DND-41 (cell line): Measurements from ENCODE around the gene KCTD18.

Experiments
- ATAC-seq: fragments of 200-7000 bp; cut with Tn5 transposase; 3 replicates; pipeline ENCODE4 v1.9.1; 2021; ENCODE audit warnings: low read depth; ENCODE audit not compliant: insufficient read depth
- DNase-seq: peaks from one replicate; pipeline ENCODE4 v3.0.0-alpha.2; 2020
- H2AFZ ChIP-seq: 2 replicates; pipeline ENCODE4 v1.6.0; 2012; ENCODE audit warnings: low read depth, low read length
- H3K27ac ChIP-seq: 2 replicates; pipeline ENCODE4 v1.5.1; 2012; ENCODE audit warnings: low read length, inconsistent platforms
- H3K27me3 ChIP-seq: fragments of 200-600 bp; sonication (generic); 2 replicates; pipeline ENCODE4 v1.6.0; 2012; ENCODE audit warnings: low read length, mild to moderate bottlenecking, inconsistent platforms; ENCODE audit not compliant: insufficient read depth, poor library complexity
- H3K36me3 ChIP-seq: 2 replicates; pipeline ENCODE4 v1.5.1; 2012; ENCODE audit warnings: low read length, inconsistent platforms; ENCODE audit not compliant: insufficient read depth
- H3K4me1 ChIP-seq: 2 replicates; pipeline ENCODE4 v1.5.1; 2012; ENCODE audit warnings: mild to moderate bottlenecking, low read length; ENCODE audit not compliant: insufficient read depth
- H3K4me2 ChIP-seq: 2 replicates; pipeline ENCODE4 v1.6.0; 2012; ENCODE audit warnings: mild to moderate bottlenecking, moderate library complexity, low read length, inconsistent platforms; ENCODE audit not compliant: insufficient read depth
- H3K4me3 ChIP-seq, 2 experiments: fragments of 200-600 bp in 1 of 2; shearing (Covaris generic) in 1 of 2; 2 replicates each; pipeline ENCODE4 v1.5.1; 2012 to 2016; ENCODE audit warnings: inconsistent platforms in 2 of 2, low read length in 2 of 2, mild to moderate bottlenecking in 2 of 2, low read depth in 1 of 2, moderate library complexity in 1 of 2
- H3K79me2 ChIP-seq: 2 replicates; pipeline ENCODE4 v1.6.0; 2012; ENCODE audit warnings: low read length, inconsistent platforms; ENCODE audit not compliant: insufficient read depth
- H3K9ac ChIP-seq: 2 replicates; pipeline ENCODE4 v1.6.0; 2012; ENCODE audit warnings: low read depth, mild to moderate bottlenecking, inconsistent platforms, low read length, moderate library complexity
- H3K9me3 ChIP-seq: 2 replicates; pipeline ENCODE4 v1.5.1; 2012; ENCODE audit warnings: low read length, moderate library complexity, mild to moderate bottlenecking, inconsistent platforms; ENCODE audit not compliant: insufficient read depth, severe bottlenecking
- H4K20me1 ChIP-seq: 2 replicates; pipeline ENCODE4 v1.6.0; 2012; ENCODE audit warnings: low read length; ENCODE audit not compliant: insufficient read depth
- EZH2 ChIP-seq: IDR thresholded peaks from 3 replicates; pipeline ENCODE4 v1.6.1; 2012; ENCODE audit warnings: borderline replicate concordance, low read depth, mild to moderate bottlenecking, moderate library complexity, low read length, inconsistent platforms; ENCODE audit not compliant: severe bottlenecking
- TF ChIP-seq, protein P1 (sequence below): IDR thresholded peaks from 2 replicates; pipeline ENCODE4 v1.5.1; 2012; ENCODE audit warnings: borderline replicate concordance, low read length, moderate library complexity, mild to moderate bottlenecking; ENCODE audit not compliant: poor library complexity, severe bottlenecking; ENCODE audit errors: extremely low read depth

Gene KCTD18

DNA sequence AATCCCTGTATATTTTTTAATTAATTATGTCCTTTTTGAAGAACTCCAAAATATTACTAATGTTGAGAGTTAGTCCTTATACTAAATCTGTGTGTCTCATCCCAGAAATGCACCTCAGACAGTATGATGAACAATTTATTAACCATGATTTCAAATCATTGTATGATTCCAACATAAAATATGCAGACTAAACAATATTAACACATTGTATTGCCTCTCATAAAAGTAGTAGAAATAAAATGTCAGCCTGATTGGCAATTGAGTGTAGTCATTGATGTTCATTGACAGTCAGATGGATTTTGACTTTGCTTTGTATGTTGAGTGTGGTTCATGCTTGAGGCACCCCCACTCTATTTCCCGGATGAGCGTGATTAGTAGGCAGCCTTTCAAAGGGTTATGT lies 57.5 kb downstream of the KCTD18 start:
- H3K36me3 ChIP-seq = no peaks in the 10 kb centered on the region
- H3K4me1 ChIP-seq = no peaks in the 10 kb centered on the region
- no peaks in the 10 kb centered on the region for H3K9me3 ChIP-seq
- DNase-seq = no peak
- no peak overlapping the region for H3K27ac ChIP-seq
- no peaks in the 10 kb centered on the region for H3K79me2 ChIP-seq
- H3K4me2 ChIP-seq = no peak overlapping the region
- H2AFZ ChIP-seq = no peak overlapping the region
- no peak overlapping the region for H3K4me3 ChIP-seq
- no peak for TF ChIP-seq EZH2
- TF ChIP-seq, protein P1, sequence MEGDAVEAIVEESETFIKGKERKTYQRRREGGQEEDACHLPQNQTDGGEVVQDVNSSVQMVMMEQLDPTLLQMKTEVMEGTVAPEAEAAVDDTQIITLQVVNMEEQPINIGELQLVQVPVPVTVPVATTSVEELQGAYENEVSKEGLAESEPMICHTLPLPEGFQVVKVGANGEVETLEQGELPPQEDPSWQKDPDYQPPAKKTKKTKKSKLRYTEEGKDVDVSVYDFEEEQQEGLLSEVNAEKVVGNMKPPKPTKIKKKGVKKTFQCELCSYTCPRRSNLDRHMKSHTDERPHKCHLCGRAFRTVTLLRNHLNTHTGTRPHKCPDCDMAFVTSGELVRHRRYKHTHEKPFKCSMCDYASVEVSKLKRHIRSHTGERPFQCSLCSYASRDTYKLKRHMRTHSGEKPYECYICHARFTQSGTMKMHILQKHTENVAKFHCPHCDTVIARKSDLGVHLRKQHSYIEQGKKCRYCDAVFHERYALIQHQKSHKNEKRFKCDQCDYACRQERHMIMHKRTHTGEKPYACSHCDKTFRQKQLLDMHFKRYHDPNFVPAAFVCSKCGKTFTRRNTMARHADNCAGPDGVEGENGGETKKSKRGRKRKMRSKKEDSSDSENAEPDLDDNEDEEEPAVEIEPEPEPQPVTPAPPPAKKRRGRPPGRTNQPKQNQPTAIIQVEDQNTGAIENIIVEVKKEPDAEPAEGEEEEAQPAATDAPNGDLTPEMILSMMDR = no peak
- H4K20me1 ChIP-seq = no peaks in the 10 kb centered on the region
- H3K9ac ChIP-seq = no peak overlapping the region
- peaks cover 23% of the 10 kb centered on the region for H3K27me3 ChIP-seq
- ATAC-seq = no peak

DNA sequence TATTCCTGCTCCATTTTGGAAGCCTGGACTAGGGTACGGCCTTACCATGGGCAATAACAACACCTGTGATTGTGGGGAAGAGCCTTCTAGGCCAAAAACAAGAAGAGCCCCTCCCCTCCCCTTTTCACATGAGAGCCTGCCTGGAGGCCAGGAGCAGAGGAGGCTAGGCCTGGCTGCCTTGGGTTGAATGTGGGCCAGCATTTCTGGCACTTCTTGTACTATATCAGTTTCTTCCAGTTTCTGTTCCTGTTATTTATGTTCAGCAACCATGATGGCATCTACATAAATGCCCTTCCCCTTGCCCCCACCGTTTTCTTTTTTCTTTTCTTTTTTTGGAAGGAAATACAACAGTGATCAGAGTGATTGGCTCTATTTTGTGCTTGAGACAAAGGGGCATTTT lies 58.4 kb downstream of the KCTD18 start:
- Histone ChIP-seq H2AFZ (no peak overlapping the region), H3K4me3 (no peak overlapping the region), H3K36me3 (no peaks in the 10 kb centered on the region), H3K27ac (no peak overlapping the region), H4K20me1 (no peaks in the 10 kb centered on the region), H3K4me2 (no peak overlapping the region), H3K9me3 (no peaks in the 10 kb centered on the region), H3K9ac (no peak overlapping the region), H3K4me1 (no peaks in the 10 kb centered on the region), H3K79me2 (no peaks in the 10 kb centered on the region), H3K27me3 (peaks cover 15% of the 10 kb centered on the region)
- no peak for TF ChIP-seq EZH2
- TF ChIP-seq, protein P1 = no peak
- no peak for ATAC-seq
- DNase-seq = no peak

DNA sequence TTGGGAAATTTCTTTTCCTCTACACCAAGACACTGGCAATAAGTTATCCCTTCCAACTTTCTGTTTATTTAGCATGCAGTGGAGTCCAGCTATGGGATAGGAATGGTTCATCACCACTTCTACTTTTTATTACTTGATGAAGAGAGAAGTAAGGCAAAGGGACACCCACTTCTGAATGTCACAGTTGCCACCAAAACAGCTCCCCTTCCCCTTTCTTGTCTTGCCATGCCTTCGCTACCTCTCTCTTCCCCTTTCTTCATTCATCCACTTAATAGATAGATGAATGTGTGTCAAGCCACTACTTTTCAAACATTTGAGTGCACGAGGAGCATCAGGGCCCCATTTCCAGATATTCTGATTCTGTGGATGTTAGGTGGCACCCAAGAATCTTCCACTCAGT lies 59.6 kb downstream of the KCTD18 start:
- Histone ChIP-seq H3K79me2 (no peaks in the 10 kb centered on the region), H3K4me2 (no peak overlapping the region), H3K27ac (no peak overlapping the region), H3K4me1 (no peaks in the 10 kb centered on the region), H2AFZ (no peak overlapping the region), H4K20me1 (no peaks in the 10 kb centered on the region), H3K9ac (no peak overlapping the region), H3K36me3 (no peaks in the 10 kb centered on the region), H3K9me3 (no peaks in the 10 kb centered on the region), H3K4me3 (no peak overlapping the region), H3K27me3 (peaks cover 10% of the 10 kb centered on the region)
- TF ChIP-seq EZH2 = no peak
- TF ChIP-seq, protein P1 = no peak
- no peak for ATAC-seq
- DNase-seq = no peak

DNA sequence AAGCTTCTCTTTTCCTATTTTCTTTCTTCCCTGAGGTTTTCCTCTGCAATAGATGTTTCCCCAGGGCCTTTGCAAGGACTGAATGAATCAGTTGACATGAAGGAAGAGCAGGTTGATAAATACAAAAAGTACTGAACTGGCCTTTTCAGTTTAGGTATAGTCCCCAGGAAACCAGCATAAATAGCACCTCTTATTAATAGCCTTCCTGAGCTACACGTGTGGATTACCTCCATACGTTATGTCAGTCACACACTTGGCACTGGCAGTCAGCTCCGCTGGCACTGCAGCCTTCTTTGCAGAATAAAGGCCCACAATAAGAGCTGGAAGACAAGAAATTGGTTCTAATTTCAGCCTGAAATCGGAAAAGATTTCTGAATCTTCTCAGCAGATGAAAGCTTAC lies 60.7 kb downstream of the KCTD18 start:
- no peak overlapping the region for H3K4me2 ChIP-seq
- peaks cover 9% of the 10 kb centered on the region for H3K27me3 ChIP-seq
- no peak overlapping the region for H3K4me3 ChIP-seq
- no peaks in the 10 kb centered on the region for H3K79me2 ChIP-seq
- TF ChIP-seq EZH2 = no peak
- TF ChIP-seq, protein P1 = no peak
- ATAC-seq (no peak), DNase-seq (no peak)
- H3K27ac ChIP-seq = no peak overlapping the region
- H2AFZ ChIP-seq = no peak overlapping the region
- no peaks in the 10 kb centered on the region for H4K20me1 ChIP-seq
- no peaks in the 10 kb centered on the region for H3K36me3 ChIP-seq
- no peak overlapping the region for H3K9ac ChIP-seq
- no peaks in the 10 kb centered on the region for H3K4me1 ChIP-seq
- no peaks in the 10 kb centered on the region for H3K9me3 ChIP-seq
